Astrocyte (in vitro differentiated cells and primary cell): ENCODE results near the gene BCL3. TPM values are rescaled to one million over a fixed set of nuclear protein-coding genes. Genes with fewer than 3 reads are reported as not detected.

Source experiments
- DNase-seq: peaks from one replicate; pipeline ENCODE4 v3.0.0-alpha.2; 2010; ENCODE audit warnings: low read depth
- FAIRE-seq: peaks from 2 replicates; lab custom pipeline; 2011; peaks lifted over from hg19 to GRCh38; lab: Jason Lieb, UNC
- H2AFZ ChIP-seq: 2 replicates; pipeline ENCODE4 v1.6.0; 2012; ENCODE audit warnings: low read depth, low read length, inconsistent platforms
- H3K27ac ChIP-seq: 2 replicates; pipeline ENCODE4 v1.5.1; 2011; ENCODE audit warnings: low read depth, low read length, inconsistent platforms
- H3K27me3 ChIP-seq: 2 replicates; pipeline ENCODE4 v1.6.0; 2011; ENCODE audit warnings: low read length, inconsistent platforms; ENCODE audit not compliant: insufficient read depth
- H3K36me3 ChIP-seq: 2 replicates; pipeline ENCODE4 v1.5.1; 2011; ENCODE audit warnings: low read length, inconsistent platforms; ENCODE audit not compliant: insufficient read depth
- H3K4me1 ChIP-seq: 2 replicates; pipeline ENCODE4 v1.5.1; 2011; ENCODE audit warnings: low read length, inconsistent platforms; ENCODE audit not compliant: insufficient read depth
- H3K4me2 ChIP-seq: 2 replicates; pipeline ENCODE4 v1.6.0; 2012; ENCODE audit warnings: low read length, inconsistent platforms
- H3K4me3 ChIP-seq: 2 replicates; pipeline ENCODE4 v1.5.1; 2011; ENCODE audit warnings: low read depth, mild to moderate bottlenecking, low read length, inconsistent platforms; ENCODE audit not compliant: insufficient read depth
- H3K79me2 ChIP-seq: 2 replicates; pipeline ENCODE4 v1.6.0; 2012; ENCODE audit warnings: mild to moderate bottlenecking, low read length, inconsistent platforms; ENCODE audit not compliant: insufficient read depth
- H3K9ac ChIP-seq: 2 replicates; pipeline ENCODE4 v1.6.0; 2012; ENCODE audit warnings: mild to moderate bottlenecking, low read length, inconsistent platforms
- H3K9me3 ChIP-seq: 2 replicates; pipeline ENCODE4 v1.5.1; 2012; ENCODE audit warnings: low read depth, mild to moderate bottlenecking, low read length, inconsistent platforms; ENCODE audit not compliant: insufficient read depth
- H4K20me1 ChIP-seq: 2 replicates; pipeline ENCODE4 v1.6.0; 2012; ENCODE audit warnings: low read length, inconsistent platforms; ENCODE audit not compliant: insufficient read depth
- H3K27ac Mint-ChIP-seq: one replicate; pipeline ENCODE4 v1.8.0; 2021; ENCODE audit warnings: mild to moderate bottlenecking, mixed read lengths; ENCODE audit not compliant: unreplicated experiment
- H3K27me3 Mint-ChIP-seq: one replicate; pipeline ENCODE4 v1.8.0; 2021; ENCODE audit warnings: low read depth, mixed read lengths; ENCODE audit not compliant: unreplicated experiment
- H3K36me3 Mint-ChIP-seq: one replicate; pipeline ENCODE4 v1.8.0; 2021; ENCODE audit warnings: low read depth, mixed read lengths; ENCODE audit not compliant: unreplicated experiment
- H3K4me1 Mint-ChIP-seq: one replicate; pipeline ENCODE4 v1.8.0; 2021; ENCODE audit warnings: low read depth, mixed read lengths; ENCODE audit not compliant: unreplicated experiment
- H3K4me3 Mint-ChIP-seq: one replicate; pipeline ENCODE4 v1.8.0; 2021; ENCODE audit warnings: mild to moderate bottlenecking, moderate library complexity, mixed read lengths; ENCODE audit not compliant: unreplicated experiment
- H3K9me3 Mint-ChIP-seq: one replicate; pipeline ENCODE4 v1.8.0; 2021; ENCODE audit warnings: mild to moderate bottlenecking, mixed read lengths; ENCODE audit not compliant: unreplicated experiment
- CTCF ChIP-seq: IDR thresholded peaks from 2 replicates; pipeline ENCODE4 v1.5.1; 2011; ENCODE audit warnings: low read depth, mild to moderate bottlenecking, inconsistent platforms, low read length, moderate library complexity; ENCODE audit not compliant: insufficient read depth
- EZH2 ChIP-seq: IDR thresholded peaks from 2 replicates; pipeline ENCODE4 v1.6.1; 2012; ENCODE audit warnings: mild to moderate bottlenecking, low read length, inconsistent platforms; ENCODE audit not compliant: insufficient read depth
- total RNA-seq: library from RNA; stranded (reverse); gene quantifications from 2 replicates; pipeline ENCODE4 v1.2.1, GENCODE V29; 2021

Gene BCL3
- total RNA-seq, 1 donor from 2014 or later = 17.3 TPM

- H3K27me3 ChIP-seq = no peaks in the 10 kb centered on the region
- Mint-ChIP-seq H3K4me3 (peak overlapping the region; percentile 18), H3K4me1 (peaks cover 30% of the 10 kb centered on the region), H3K9me3 (no peaks in the 10 kb centered on the region), H3K27me3 (peaks cover 8% of the 10 kb centered on the region), H3K36me3 (peaks cover 12% of the 10 kb centered on the region), H3K27ac (no peak overlapping the region)
- no peaks in the 10 kb centered on the region for H3K9me3 ChIP-seq
- FAIRE-seq = no peak
- H3K4me2 ChIP-seq = peak overlapping the region; percentile 92
- H2AFZ ChIP-seq = no peak overlapping the region
- no peak overlapping the region for H3K4me3 ChIP-seq
- DNase-seq = no peak
- peaks cover 54% of the 10 kb centered on the region for H3K4me1 ChIP-seq
- peaks cover 55% of the 10 kb centered on the region for H4K20me1 ChIP-seq
- TF ChIP-seq EZH2 (no peak), CTCF (no peak)
- H3K36me3 ChIP-seq = peaks cover 5% of the 10 kb centered on the region
- no peak overlapping the region for H3K9ac ChIP-seq
- H3K79me2 ChIP-seq = peaks cover 36% of the 10 kb centered on the region
- no peak overlapping the region for H3K27ac ChIP-seq
Observed at GRCh38 chr19:44752123-44752815, 3.8 kb downstream of the BCL3 start.

- no peaks in the 10 kb centered on the region for H3K9me3 ChIP-seq
- no peak for FAIRE-seq
- H4K20me1 ChIP-seq = peaks cover 59% of the 10 kb centered on the region
- no peak for TF ChIP-seq CTCF
- no peak for TF ChIP-seq EZH2
- H3K4me1 Mint-ChIP-seq = peaks cover 32% of the 10 kb centered on the region
- H3K9ac ChIP-seq = peak overlapping the region; percentile 36
- peaks cover 5% of the 10 kb centered on the region for H3K36me3 ChIP-seq
- H3K27ac ChIP-seq = peak overlapping the region; percentile 9
- peaks cover 40% of the 10 kb centered on the region for H3K79me2 ChIP-seq
- H3K4me2 ChIP-seq = peak overlapping the region; percentile 92
- peaks cover 8% of the 10 kb centered on the region for H3K27me3 Mint-ChIP-seq
- peaks cover 12% of the 10 kb centered on the region for H3K36me3 Mint-ChIP-seq
- peak; percentile 99 for DNase-seq
- peak overlapping the region; percentile 54 for H3K4me3 Mint-ChIP-seq
- peak overlapping the region; percentile 72 for H3K27ac Mint-ChIP-seq
- H3K9me3 Mint-ChIP-seq = no peaks in the 10 kb centered on the region
- peaks cover 59% of the 10 kb centered on the region for H3K4me1 ChIP-seq
- no peak overlapping the region for H3K4me3 ChIP-seq
- H2AFZ ChIP-seq = no peak overlapping the region
- H3K27me3 ChIP-seq = no peaks in the 10 kb centered on the region
Observed at GRCh38 chr19:44752816-44753625, 4.5 kb downstream of the BCL3 start.

GRCh38 chr19:44753626-44753931 is 5.1 kb downstream of the BCL3 start:
- peaks cover 5% of the 10 kb centered on the region for H3K36me3 ChIP-seq
- peaks cover 38% of the 10 kb centered on the region for H3K4me1 Mint-ChIP-seq
- H3K9me3 ChIP-seq = no peaks in the 10 kb centered on the region
- TF ChIP-seq EZH2 (no peak), CTCF (no peak)
- H3K27ac ChIP-seq = peak overlapping the region; percentile 83
- peak overlapping the region; percentile 78 for H3K4me3 Mint-ChIP-seq
- peaks cover 63% of the 10 kb centered on the region for H3K4me1 ChIP-seq
- peak overlapping the region; percentile 91 for H3K27ac Mint-ChIP-seq
- H2AFZ ChIP-seq = no peak overlapping the region
- no peak for DNase-seq
- H3K9ac ChIP-seq = peak overlapping the region; percentile 85
- H3K9me3 Mint-ChIP-seq = no peaks in the 10 kb centered on the region
- H3K4me2 ChIP-seq = peak overlapping the region; percentile 92
- FAIRE-seq = no peak
- H4K20me1 ChIP-seq = peaks cover 62% of the 10 kb centered on the region
- H3K27me3 Mint-ChIP-seq = peaks cover 8% of the 10 kb centered on the region
- peak overlapping the region; percentile 51 for H3K4me3 ChIP-seq
- peaks cover 40% of the 10 kb centered on the region for H3K79me2 ChIP-seq
- H3K36me3 Mint-ChIP-seq = peaks cover 12% of the 10 kb centered on the region
- H3K27me3 ChIP-seq = no peaks in the 10 kb centered on the region
